ENCODE results near the gene UGT1A1.
"Not testable (repeated sequence)": the region's sequence is repeated elsewhere in the genome, so short reads cannot be mapped to it uniquely, and the experiment has no call there.

Gene UGT1A1

GRCh38 chr2:233760043-233760442 lies at the start of gene UGT1A1:
Gene UGT1A1 (plus strand): TSS chr2:233760270. CDS start chr2:233760288, 18 bp downstream.
- DNase-seq, result no peak

GRCh38 chr2:233711312-233712008 lies 48.6 kb upstream of the UGT1A1 start:
- peak; percentile 64 for DNase-seq

- no peak for DNase-seq
Measured at GRCh38 chr2:233712611-233713261, 47.3 kb upstream of the UGT1A1 start, which contains the start of gene UGT1A5. Gene UGT1A5 (plus strand): TSS chr2:233712907. CDS start chr2:233712992, 85 bp downstream.

- DNase-seq, result no peak
Measured at GRCh38 chr2:233713262-233713615, 46.8 kb upstream of the UGT1A1 start.

- no peak for DNase-seq
Measured at GRCh38 chr2:233714121-233714520, 45.9 kb upstream of the UGT1A1 start.

GRCh38 chr2:233718552-233718951 lies 41.5 kb upstream of the UGT1A1 start, which contains the start of gene UGT1A4:
Gene UGT1A4 (plus strand): TSS chr2:233718736. CDS start chr2:233718821, 85 bp downstream.
- DNase-seq, result no peak

GRCh38 chr2:233728723-233729301 lies 31.3 kb upstream of the UGT1A1 start, which contains the start of gene UGT1A3:
Gene UGT1A3 (plus strand): TSS chr2:233729042. CDS start chr2:233729127, 85 bp downstream.
- DNase-seq, result no peak

GRCh38 chr2:233736868-233737653 lies 23.0 kb upstream of the UGT1A1 start:
- not testable (repeated sequence) for DNase-seq

GRCh38 chr2:233740870-233741269 lies 19.2 kb upstream of the UGT1A1 start:
- DNase-seq, result no peak

- no peak for DNase-seq
Measured at GRCh38 chr2:233743464-233744259, 16.4 kb upstream of the UGT1A1 start.

GRCh38 chr2:233745073-233745755 lies 14.9 kb upstream of the UGT1A1 start:
- no peak for DNase-seq

- not testable (repeated sequence) for DNase-seq
Measured at GRCh38 chr2:233745838-233746237, 14.2 kb upstream of the UGT1A1 start.

GRCh38 chr2:233746475-233747282 lies 13.4 kb upstream of the UGT1A1 start:
- no peak for DNase-seq

GRCh38 chr2:233747283-233747544 lies 12.9 kb upstream of the UGT1A1 start:
- no peak for DNase-seq

- DNase-seq, result not testable (repeated sequence)
Measured at GRCh38 chr2:233750689-233751088, 9.4 kb upstream of the UGT1A1 start.

- not testable (repeated sequence) for DNase-seq
Measured at GRCh38 chr2:233751212-233752009, 8.7 kb upstream of the UGT1A1 start.

- no peak for DNase-seq
Measured at GRCh38 chr2:233754872-233755611, 5.0 kb upstream of the UGT1A1 start.

GRCh38 chr2:233756429-233757081 lies 3.5 kb upstream of the UGT1A1 start:
- DNase-seq, result no peak

GRCh38 chr2:233758141-233758540 lies 1.9 kb upstream of the UGT1A1 start:
- DNase-seq, result no peak

Measured in activated naive CD4-positive, alpha-beta T cell treated with anti-CD3 and anti-CD28 coated beads, Interleukin-2, amount 50 U/mL, for 16 hours (primary cell).